ENCODE data around the gene LY6G5C. TPM values are rescaled to one million over a fixed set of nuclear protein-coding genes. Genes with fewer than 3 reads are reported as not detected.

The LY6G5C gene
- total and polyA plus RNA-seq, 4 donors = 0.59 to 2.5 (median 1.1) TPM

DNA sequence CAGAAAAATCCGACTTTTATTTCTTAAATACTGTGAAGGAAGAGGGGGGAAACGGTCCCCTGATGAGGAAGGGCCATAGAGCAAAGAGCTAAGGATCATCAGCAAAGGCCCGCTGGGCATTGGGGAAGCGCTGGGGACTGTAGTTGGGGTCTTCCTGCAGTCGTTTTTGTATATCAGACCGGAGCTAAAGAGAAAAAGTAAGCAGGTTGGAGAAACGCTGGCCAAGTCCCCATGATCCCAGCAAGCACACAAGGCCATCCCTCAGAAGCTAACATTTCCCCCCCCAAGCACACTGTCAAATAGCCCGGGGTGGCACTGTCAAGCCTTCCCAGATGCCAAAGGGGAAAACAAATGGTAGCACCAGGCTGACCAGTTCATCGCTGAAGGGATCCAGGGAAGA is 41.8 kb downstream of the LY6G5C start:
- no peaks in the 10 kb centered on the region for H3K27me3 ChIP-seq (ENCODE audit: control insufficient read depth in 4 of 4, insufficient read depth in 4 of 4, low read length in 3 of 4)
- H3K4me3 ChIP-seq (ENCODE audit: low read depth in 1 of 3, low read length in 3 of 3) = no peak overlapping the region
- DNase-seq (ENCODE audit: low spot score) = no peak
- H3K9me3 ChIP-seq (ENCODE audit: control insufficient read depth in 4 of 4, low read length in 3 of 4) = no peaks in the 10 kb centered on the region
- H3K27ac ChIP-seq (ENCODE audit: low read depth in 1 of 2, low read length in 2 of 2) = no peak overlapping the region
- peaks cover 0 to 27% (median 22%) of the 10 kb centered on the region in 4 donors for H3K4me1 ChIP-seq (ENCODE audit: control insufficient read depth in 4 of 4, insufficient read depth in 4 of 4, low read length in 3 of 4)
- TF ChIP-seq, protein P1, sequence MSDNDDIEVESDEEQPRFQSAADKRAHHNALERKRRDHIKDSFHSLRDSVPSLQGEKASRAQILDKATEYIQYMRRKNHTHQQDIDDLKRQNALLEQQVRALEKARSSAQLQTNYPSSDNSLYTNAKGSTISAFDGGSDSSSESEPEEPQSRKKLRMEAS (IDR thresholded peaks at IDR 0.05) = no peak
- TF ChIP-seq, protein P2, sequence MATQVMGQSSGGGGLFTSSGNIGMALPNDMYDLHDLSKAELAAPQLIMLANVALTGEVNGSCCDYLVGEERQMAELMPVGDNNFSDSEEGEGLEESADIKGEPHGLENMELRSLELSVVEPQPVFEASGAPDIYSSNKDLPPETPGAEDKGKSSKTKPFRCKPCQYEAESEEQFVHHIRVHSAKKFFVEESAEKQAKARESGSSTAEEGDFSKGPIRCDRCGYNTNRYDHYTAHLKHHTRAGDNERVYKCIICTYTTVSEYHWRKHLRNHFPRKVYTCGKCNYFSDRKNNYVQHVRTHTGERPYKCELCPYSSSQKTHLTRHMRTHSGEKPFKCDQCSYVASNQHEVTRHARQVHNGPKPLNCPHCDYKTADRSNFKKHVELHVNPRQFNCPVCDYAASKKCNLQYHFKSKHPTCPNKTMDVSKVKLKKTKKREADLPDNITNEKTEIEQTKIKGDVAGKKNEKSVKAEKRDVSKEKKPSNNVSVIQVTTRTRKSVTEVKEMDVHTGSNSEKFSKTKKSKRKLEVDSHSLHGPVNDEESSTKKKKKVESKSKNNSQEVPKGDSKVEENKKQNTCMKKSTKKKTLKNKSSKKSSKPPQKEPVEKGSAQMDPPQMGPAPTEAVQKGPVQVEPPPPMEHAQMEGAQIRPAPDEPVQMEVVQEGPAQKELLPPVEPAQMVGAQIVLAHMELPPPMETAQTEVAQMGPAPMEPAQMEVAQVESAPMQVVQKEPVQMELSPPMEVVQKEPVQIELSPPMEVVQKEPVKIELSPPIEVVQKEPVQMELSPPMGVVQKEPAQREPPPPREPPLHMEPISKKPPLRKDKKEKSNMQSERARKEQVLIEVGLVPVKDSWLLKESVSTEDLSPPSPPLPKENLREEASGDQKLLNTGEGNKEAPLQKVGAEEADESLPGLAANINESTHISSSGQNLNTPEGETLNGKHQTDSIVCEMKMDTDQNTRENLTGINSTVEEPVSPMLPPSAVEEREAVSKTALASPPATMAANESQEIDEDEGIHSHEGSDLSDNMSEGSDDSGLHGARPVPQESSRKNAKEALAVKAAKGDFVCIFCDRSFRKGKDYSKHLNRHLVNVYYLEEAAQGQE (IDR thresholded peaks at IDR 0.05) = no peak
- no peak for TF ChIP-seq HNF4A (conservative IDR thresholded peaks at IDR 0.05)
- TF ChIP-seq HNF4G (IDR thresholded peaks at IDR 0.05) = no peak
- TF ChIP-seq SP1 (IDR thresholded peaks at IDR 0.05) = no peak
- TF ChIP-seq RAD21 (IDR thresholded peaks at IDR 0.05) = no peak
- TF ChIP-seq GABPA (IDR thresholded peaks at IDR 0.05 in 1 of 2, conservative IDR thresholded peaks at IDR 0.05 in 1 of 2) = no peak
- TF ChIP-seq, protein P3, sequence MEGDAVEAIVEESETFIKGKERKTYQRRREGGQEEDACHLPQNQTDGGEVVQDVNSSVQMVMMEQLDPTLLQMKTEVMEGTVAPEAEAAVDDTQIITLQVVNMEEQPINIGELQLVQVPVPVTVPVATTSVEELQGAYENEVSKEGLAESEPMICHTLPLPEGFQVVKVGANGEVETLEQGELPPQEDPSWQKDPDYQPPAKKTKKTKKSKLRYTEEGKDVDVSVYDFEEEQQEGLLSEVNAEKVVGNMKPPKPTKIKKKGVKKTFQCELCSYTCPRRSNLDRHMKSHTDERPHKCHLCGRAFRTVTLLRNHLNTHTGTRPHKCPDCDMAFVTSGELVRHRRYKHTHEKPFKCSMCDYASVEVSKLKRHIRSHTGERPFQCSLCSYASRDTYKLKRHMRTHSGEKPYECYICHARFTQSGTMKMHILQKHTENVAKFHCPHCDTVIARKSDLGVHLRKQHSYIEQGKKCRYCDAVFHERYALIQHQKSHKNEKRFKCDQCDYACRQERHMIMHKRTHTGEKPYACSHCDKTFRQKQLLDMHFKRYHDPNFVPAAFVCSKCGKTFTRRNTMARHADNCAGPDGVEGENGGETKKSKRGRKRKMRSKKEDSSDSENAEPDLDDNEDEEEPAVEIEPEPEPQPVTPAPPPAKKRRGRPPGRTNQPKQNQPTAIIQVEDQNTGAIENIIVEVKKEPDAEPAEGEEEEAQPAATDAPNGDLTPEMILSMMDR (IDR thresholded peaks at IDR 0.05; ENCODE audit: low read depth, low read length, missing input control) = no peak
- TF ChIP-seq JUND (IDR thresholded peaks at IDR 0.05) = no peak
- TF ChIP-seq FOXA1 (IDR thresholded peaks at IDR 0.05) = no peak
- TF ChIP-seq, protein P4, sequence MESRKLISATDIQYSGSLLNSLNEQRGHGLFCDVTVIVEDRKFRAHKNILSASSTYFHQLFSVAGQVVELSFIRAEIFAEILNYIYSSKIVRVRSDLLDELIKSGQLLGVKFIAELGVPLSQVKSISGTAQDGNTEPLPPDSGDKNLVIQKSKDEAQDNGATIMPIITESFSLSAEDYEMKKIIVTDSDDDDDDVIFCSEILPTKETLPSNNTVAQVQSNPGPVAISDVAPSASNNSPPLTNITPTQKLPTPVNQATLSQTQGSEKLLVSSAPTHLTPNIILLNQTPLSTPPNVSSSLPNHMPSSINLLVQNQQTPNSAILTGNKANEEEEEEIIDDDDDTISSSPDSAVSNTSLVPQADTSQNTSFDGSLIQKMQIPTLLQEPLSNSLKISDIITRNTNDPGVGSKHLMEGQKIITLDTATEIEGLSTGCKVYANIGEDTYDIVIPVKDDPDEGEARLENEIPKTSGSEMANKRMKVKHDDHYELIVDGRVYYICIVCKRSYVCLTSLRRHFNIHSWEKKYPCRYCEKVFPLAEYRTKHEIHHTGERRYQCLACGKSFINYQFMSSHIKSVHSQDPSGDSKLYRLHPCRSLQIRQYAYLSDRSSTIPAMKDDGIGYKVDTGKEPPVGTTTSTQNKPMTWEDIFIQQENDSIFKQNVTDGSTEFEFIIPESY (IDR thresholded peaks at IDR 0.05) = no peak
- no peak for TF ChIP-seq TAF1 (conservative IDR thresholded peaks at IDR 0.05)
- no peak for TF ChIP-seq YY1 (IDR thresholded peaks at IDR 0.05)
- TF ChIP-seq, protein P5, sequence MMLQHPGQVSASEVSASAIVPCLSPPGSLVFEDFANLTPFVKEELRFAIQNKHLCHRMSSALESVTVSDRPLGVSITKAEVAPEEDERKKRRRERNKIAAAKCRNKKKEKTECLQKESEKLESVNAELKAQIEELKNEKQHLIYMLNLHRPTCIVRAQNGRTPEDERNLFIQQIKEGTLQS (IDR thresholded peaks at IDR 0.05) = no peak
- no peak for TF ChIP-seq RXRA (IDR thresholded peaks at IDR 0.05)
- H3K36me3 ChIP-seq (ENCODE audit: control insufficient read depth in 4 of 4, insufficient read depth in 3 of 4, low read depth in 1 of 4, low read length in 3 of 4) = peaks cover 38 to 88% (median 60%) of the 10 kb centered on the region in 4 donors
- no peak overlapping the region for H3K9ac ChIP-seq (ENCODE audit: low read depth in 1 of 2, low read length in 2 of 2)
- 91% methylated on average over 9 of the region's 9 CpGs for WGBS

Measured in liver (tissue), 9 donors.